Measurements from ENCODE around the gene PHF12.

GRCh38 chr17:28874750-28875149, 76.6 kb downstream of the PHF12 start:
- no peak for TF ChIP-seq CTCF (IDR thresholded peaks at IDR 0.05; ENCODE audit: low read depth, low read length)
- no peak for TF ChIP-seq EZH2phosphoT487 (IDR thresholded peaks at IDR 0.05; ENCODE audit: low read depth)

Measured in OCI-LY3 (cell line).